Neural cell (in vitro differentiated cells): ENCODE data around the gene GNAQ. TPM values are rescaled to one million over a fixed set of nuclear protein-coding genes. Genes with fewer than 3 reads are reported as not detected.

Experiments
- H2AFZ ChIP-seq: fragments of 200-600, 300-800 bp; sonication (generic), shearing (Covaris generic); 2 replicates; pipeline ENCODE4 v1.6.0; 2014; ENCODE audit warnings: low read depth, mild to moderate bottlenecking, antibody characterized with exemption, low read length, moderate library complexity
- H3F3A ChIP-seq: fragments of 200-600 bp; shearing (Covaris generic); 2 replicates; pipeline ENCODE4 v1.6.1; 2016; ENCODE audit warnings: mild to moderate bottlenecking, moderate library complexity, mixed read lengths, antibody characterized with exemption, low read length; ENCODE audit not compliant: insufficient read depth, poor library complexity, severe bottlenecking
- H3K27ac ChIP-seq: fragments of 200-600, 300-800 bp; sonication (generic), shearing (Covaris generic); 2 replicates; pipeline ENCODE4 v1.5.1; 2014; ENCODE audit warnings: mild to moderate bottlenecking, low read length, moderate library complexity
- H3K27me3 ChIP-seq: fragments of 300-800, 200-600 bp; sonication (generic), shearing (Covaris generic); 2 replicates; pipeline ENCODE4 v1.6.0; 2014; ENCODE audit warnings: mild to moderate bottlenecking, low read depth, low read length, moderate library complexity; ENCODE audit not compliant: insufficient read depth
- H3K36me3 ChIP-seq: fragments of 300-800, 200-600 bp; sonication (generic), shearing (Covaris generic); 2 replicates; pipeline ENCODE4 v1.5.1; 2014; ENCODE audit warnings: mild to moderate bottlenecking, antibody characterized with exemption, low read length, moderate library complexity; ENCODE audit not compliant: insufficient read depth
- H3K4me2 ChIP-seq: fragments of 300-800, 200-600 bp; sonication (generic), shearing (Covaris generic); 2 replicates; pipeline ENCODE4 v1.6.0; 2014; ENCODE audit warnings: mild to moderate bottlenecking, low read length
- H3K4me3 ChIP-seq: fragments of 300-800, 200-600 bp; sonication (generic), shearing (Covaris generic); 2 replicates; pipeline ENCODE4 v1.5.1; 2014; ENCODE audit warnings: mild to moderate bottlenecking, low read length, moderate library complexity
- H3K79me2 ChIP-seq: fragments of 200-600 bp; shearing (Covaris generic); replicated peaks from 2 replicates; pipeline ENCODE4 v1.6.0; 2014; ENCODE audit warnings: mild to moderate bottlenecking, low read length, moderate library complexity; ENCODE audit not compliant: insufficient read depth
- H3K9ac ChIP-seq: fragments of 300-800, 200-600 bp; sonication (generic), shearing (Covaris generic); 2 replicates; pipeline ENCODE4 v1.6.1; 2016; ENCODE audit warnings: mild to moderate bottlenecking, low read length, mixed read lengths
- H3K9me2 ChIP-seq: fragments of 200-600 bp; shearing (Covaris generic); 2 replicates; pipeline ENCODE4 v1.6.1; 2016; ENCODE audit warnings: mild to moderate bottlenecking, low read length, mixed read lengths; ENCODE audit not compliant: insufficient read depth
- H3K9me3 ChIP-seq: fragments of 200-600, 300-800 bp; sonication (generic), shearing (Covaris generic); 2 replicates; pipeline ENCODE4 v1.6.1; 2016; ENCODE audit warnings: mild to moderate bottlenecking, mixed run types, low read length, moderate library complexity, mixed read lengths
- H4K20me1 ChIP-seq: fragments of 200-600 bp; shearing (Covaris generic); 2 replicates; pipeline ENCODE4 v1.6.1; 2016; ENCODE audit warnings: mild to moderate bottlenecking, mixed run types; ENCODE audit not compliant: insufficient read depth
- EP300 ChIP-seq: fragments of 450-650 bp; conservative IDR thresholded peaks from 2 replicates; pipeline ENCODE4 v1.6.1; 2014; ENCODE audit warnings: antibody characterized with exemption, mild to moderate bottlenecking, moderate library complexity; ENCODE audit not compliant: poor library complexity, severe bottlenecking
- EZH2 ChIP-seq: fragments of 200-600, 300-800 bp; shearing (Covaris generic), sonication (generic); IDR thresholded peaks from 2 replicates; pipeline ENCODE4 v1.6.1; 2014; ENCODE audit warnings: antibody characterized with exemption, low read length, borderline replicate concordance, mild to moderate bottlenecking; ENCODE audit not compliant: insufficient read depth, poor library complexity, severe bottlenecking
- MXI1 ChIP-seq: fragments of 450-650 bp; conservative IDR thresholded peaks from 2 replicates; pipeline ENCODE4 v1.6.1; 2014; ENCODE audit warnings: antibody characterized with exemption, mild to moderate bottlenecking; ENCODE audit not compliant: poor library complexity, severe bottlenecking
- POLR2AphosphoS5 ChIP-seq: IDR thresholded peaks from 2 replicates; pipeline ENCODE4 v1.6.1; 2012
- RAD21 ChIP-seq: fragments of 450-650 bp; conservative IDR thresholded peaks from 2 replicates; pipeline ENCODE4 v1.6.1; 2014; ENCODE audit warnings: antibody characterized with exemption, mild to moderate bottlenecking, moderate library complexity
- REST ChIP-seq: IDR thresholded peaks from 2 replicates; pipeline ENCODE4 v1.6.1; 2012; ENCODE audit warnings: borderline replicate concordance
- SMC3 ChIP-seq: fragments of 450-650 bp; conservative IDR thresholded peaks from 2 replicates; pipeline ENCODE4 v1.6.1; 2014; ENCODE audit warnings: antibody characterized with exemption, mild to moderate bottlenecking, moderate library complexity; ENCODE audit not compliant: poor library complexity
- TAF1 ChIP-seq: IDR thresholded peaks from 2 replicates; pipeline ENCODE4 v1.6.1; 2012; ENCODE audit warnings: low read depth
- polyA plus RNA-seq: library from polyadenylated mRNA; depleted of rRNA; stranded (reverse); fragments of >200 nt; gene quantifications from 2 replicates; pipeline ENCODE4 v1.2.3, GENCODE V29; 2014
- TF ChIP-seq, protein P1 (sequence below): fragments of 450-650 bp; IDR thresholded peaks from 2 replicates; pipeline ENCODE4 v1.5.1; 2014; ENCODE audit warnings: antibody characterized with exemption, mild to moderate bottlenecking, moderate library complexity; ENCODE audit not compliant: poor library complexity, severe bottlenecking

GNAQ gene
- polyA plus RNA-seq, 1 donor from 2014 or later = 86.7 TPM

DNA sequence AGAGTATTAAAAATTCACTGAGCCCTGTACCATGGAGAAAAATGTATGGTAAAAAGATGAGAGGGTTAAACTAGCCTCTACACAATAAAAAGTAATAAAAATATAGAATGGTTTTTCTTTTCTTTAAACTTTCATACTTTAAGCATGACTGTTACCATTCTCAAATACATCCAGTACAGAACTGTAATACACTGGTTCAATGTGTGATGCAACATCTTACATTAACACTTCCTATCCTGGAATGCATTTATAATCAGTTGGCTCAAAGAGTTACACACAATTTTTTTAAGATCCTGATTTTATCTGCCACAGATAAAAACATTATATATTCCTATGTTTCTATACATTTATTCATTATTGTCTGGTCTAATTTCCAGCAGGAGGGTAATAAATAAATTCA is 4.7 kb downstream of the GNAQ start:
- Histone ChIP-seq H3K9me2 (no peaks in the 10 kb centered on the region), H3K9me3 (no peaks in the 10 kb centered on the region), H4K20me1 (peaks cover 10% of the 10 kb centered on the region), H3K4me2 (peak overlapping the region; percentile 62), H3K9ac (no peak overlapping the region), H3K79me2 (peaks cover 87% of the 10 kb centered on the region), H3K36me3 (no peaks in the 10 kb centered on the region), H3F3A (peaks cover 6% of the 10 kb centered on the region), H3K4me3 (peak overlapping the region; percentile 91), H2AFZ (no peak overlapping the region), H3K27ac (no peak overlapping the region), H3K27me3 (no peaks in the 10 kb centered on the region)
- TF ChIP-seq MXI1 (no peak), SMC3 (no peak), POLR2AphosphoS5 (no peak), EZH2 (no peak), REST (no peak), RAD21 (no peak), EP300 (no peak), TAF1 (no peak)
- TF ChIP-seq, protein P1, sequence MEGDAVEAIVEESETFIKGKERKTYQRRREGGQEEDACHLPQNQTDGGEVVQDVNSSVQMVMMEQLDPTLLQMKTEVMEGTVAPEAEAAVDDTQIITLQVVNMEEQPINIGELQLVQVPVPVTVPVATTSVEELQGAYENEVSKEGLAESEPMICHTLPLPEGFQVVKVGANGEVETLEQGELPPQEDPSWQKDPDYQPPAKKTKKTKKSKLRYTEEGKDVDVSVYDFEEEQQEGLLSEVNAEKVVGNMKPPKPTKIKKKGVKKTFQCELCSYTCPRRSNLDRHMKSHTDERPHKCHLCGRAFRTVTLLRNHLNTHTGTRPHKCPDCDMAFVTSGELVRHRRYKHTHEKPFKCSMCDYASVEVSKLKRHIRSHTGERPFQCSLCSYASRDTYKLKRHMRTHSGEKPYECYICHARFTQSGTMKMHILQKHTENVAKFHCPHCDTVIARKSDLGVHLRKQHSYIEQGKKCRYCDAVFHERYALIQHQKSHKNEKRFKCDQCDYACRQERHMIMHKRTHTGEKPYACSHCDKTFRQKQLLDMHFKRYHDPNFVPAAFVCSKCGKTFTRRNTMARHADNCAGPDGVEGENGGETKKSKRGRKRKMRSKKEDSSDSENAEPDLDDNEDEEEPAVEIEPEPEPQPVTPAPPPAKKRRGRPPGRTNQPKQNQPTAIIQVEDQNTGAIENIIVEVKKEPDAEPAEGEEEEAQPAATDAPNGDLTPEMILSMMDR = no peak

GRCh38 chr9:78026416-78026815 is 5.2 kb downstream of the GNAQ start:
- no peak overlapping the region for H3K27ac ChIP-seq
- no peaks in the 10 kb centered on the region for H3K9me3 ChIP-seq
- H3K36me3 ChIP-seq = no peaks in the 10 kb centered on the region
- peaks cover 6% of the 10 kb centered on the region for H3F3A ChIP-seq
- peaks cover 10% of the 10 kb centered on the region for H4K20me1 ChIP-seq
- no peaks in the 10 kb centered on the region for H3K9me2 ChIP-seq
- no peak overlapping the region for H3K9ac ChIP-seq
- H3K27me3 ChIP-seq = no peaks in the 10 kb centered on the region
- peak overlapping the region; percentile 62 for H3K4me2 ChIP-seq
- H3K79me2 ChIP-seq = peaks cover 93% of the 10 kb centered on the region
- H3K4me3 ChIP-seq = peak overlapping the region; percentile 91
- TF ChIP-seq EZH2 = no peak
- H2AFZ ChIP-seq = no peak overlapping the region

DNA sequence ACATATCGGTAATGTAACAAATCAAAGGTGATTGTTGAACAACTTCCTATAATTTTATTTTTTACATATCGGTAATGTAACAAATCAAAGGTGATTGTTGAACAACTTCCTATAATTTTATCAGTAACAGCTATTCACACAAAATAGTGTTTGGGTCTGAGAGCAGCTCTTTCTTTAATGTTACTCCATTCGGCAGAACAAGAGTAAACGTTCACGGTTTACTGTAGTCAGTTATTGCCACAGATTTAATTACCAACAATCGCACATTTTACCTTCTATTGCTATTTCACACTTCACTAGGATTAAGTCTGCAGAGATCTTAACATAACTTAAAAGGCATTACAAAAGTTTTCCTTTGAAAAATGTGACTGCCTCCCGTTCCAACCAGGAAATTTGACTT is 6.4 kb downstream of the GNAQ start:
- Histone ChIP-seq H3K4me2 (no peak overlapping the region), H2AFZ (no peak overlapping the region), H3K36me3 (no peaks in the 10 kb centered on the region), H3K79me2 (peaks cover 100% of the 10 kb centered on the region), H4K20me1 (peaks cover 14% of the 10 kb centered on the region), H3K4me3 (no peak overlapping the region), H3K27ac (no peak overlapping the region), H3K9ac (no peak overlapping the region), H3K27me3 (no peaks in the 10 kb centered on the region), H3F3A (peaks cover 5% of the 10 kb centered on the region), H3K9me3 (no peaks in the 10 kb centered on the region), H3K9me2 (no peaks in the 10 kb centered on the region)
- TF ChIP-seq MXI1 = no peak
